ENCODE data around the gene ELMO1.

DNA sequence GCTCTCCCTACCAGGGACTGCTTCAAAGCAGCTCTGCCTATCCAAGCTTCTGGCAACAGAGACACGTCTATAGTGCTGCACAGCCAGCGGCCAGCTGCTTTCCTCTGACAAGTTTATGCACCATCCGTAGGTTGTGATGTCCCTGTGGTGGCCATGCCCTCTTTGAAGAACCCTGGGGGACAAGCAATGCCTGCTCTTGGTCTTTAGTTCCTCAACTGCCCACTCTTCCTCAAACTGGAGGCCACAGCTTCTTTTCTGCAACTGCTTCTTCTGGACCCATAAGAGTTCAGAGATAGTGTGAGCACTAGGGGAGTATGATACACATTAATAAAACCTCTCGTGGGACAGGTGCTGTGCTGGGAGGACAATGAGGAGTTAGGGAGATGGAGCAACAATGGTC is 164.9 kb downstream of the ELMO1 start:
- TF ChIP-seq CTCF (IDR thresholded peaks at IDR 0.05) (no peak), POLR2A (IDR thresholded peaks at IDR 0.05) (no peak)

Data from body of pancreas (tissue), 4 donors.